Spleen (tissue), 7 donors: Measurements from ENCODE around the gene NFKBIZ.
A peak's percentile ranks its signal among the peaks of the same experiment; 100 is the strongest.

Experiments used
- CTCF ChIP-seq, 11 experiments: fragments of 200-600 bp in 7 of 11; fragments of 450-650 bp in 4 of 11; sonication (generic) in 4 of 11; IDR thresholded peaks in 8 of 11; conservative IDR thresholded peaks in 3 of 11; 1 replicate in 7 of 11; 2 replicates in 4 of 11; pipeline versions ENCODE4 v1.4.0 to v1.8.0; 2016 to 2021; ENCODE audit warnings: antibody characterized with exemption in 11 of 11, inconsistent platforms in 4 of 11, mild to moderate bottlenecking in 1 of 11
- POLR2A ChIP-seq, 3 donors: fragments of 450-650 bp; IDR thresholded peaks; one replicate each; pipeline ENCODE4 v1.5.1; 2017; ENCODE audit warnings: antibody characterized with exemption in 3 of 3, mild to moderate bottlenecking in 1 of 3
- POLR2AphosphoS5 ChIP-seq, 3 donors: sonication (generic); formaldehyde crosslinking; IDR thresholded peaks; one replicate each; pipeline ENCODE4 v1.5.1; 2017; ENCODE audit warnings: antibody characterized with exemption in 3 of 3
- donor health status: DM: no; HTN: no; CAD: no; lungs with moderate emphysema.
- donor health status: DM: no; HTN: no; CAD: no.
- donor health status: DM: no; HTN: no; CAD: no.

- TF ChIP-seq CTCF (IDR thresholded peaks at IDR 0.05 in 8 of 11, conservative IDR thresholded peaks at IDR 0.05 in 3 of 11) = no peak
- TF ChIP-seq POLR2A (IDR thresholded peaks at IDR 0.05) = no peak
- peak in 1 of 3 donors; percentile 85 for TF ChIP-seq POLR2AphosphoS5 (IDR thresholded peaks at IDR 0.05)
Measured at GRCh38 chr3:101861789-101862415, 12.6 kb downstream of the NFKBIZ start.
